HG03571 (cell line): ENCODE measurements around the gene PTPRM.

ENCODE experiments used
- ATAC-seq: cut with Tn5 transposase; IDR thresholded peaks from one replicate; pipeline ENCODE4 v1.9.1; 2021; ENCODE audit not compliant: unreplicated experiment

The PTPRM gene

DNA sequence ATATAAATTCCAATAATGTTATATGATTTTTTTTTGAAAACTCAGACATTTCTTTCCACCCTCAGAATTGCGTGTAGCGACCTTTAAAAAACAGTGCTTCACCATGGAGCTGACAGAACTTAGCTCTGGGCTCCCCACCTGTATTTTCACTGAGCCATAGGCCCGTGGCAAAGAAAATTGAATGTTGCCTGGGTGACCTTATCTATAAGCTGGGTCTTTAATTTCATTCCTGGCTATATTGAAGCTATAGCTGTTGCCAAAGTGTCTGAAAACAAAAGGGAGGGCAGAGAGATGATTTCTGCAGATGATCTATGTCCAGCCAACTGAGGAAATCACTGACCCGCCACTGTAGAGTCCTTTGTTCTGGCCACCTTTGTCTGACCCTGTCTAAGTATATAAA lies 411.7 kb downstream of the PTPRM start:
- ATAC-seq = no peak

DNA sequence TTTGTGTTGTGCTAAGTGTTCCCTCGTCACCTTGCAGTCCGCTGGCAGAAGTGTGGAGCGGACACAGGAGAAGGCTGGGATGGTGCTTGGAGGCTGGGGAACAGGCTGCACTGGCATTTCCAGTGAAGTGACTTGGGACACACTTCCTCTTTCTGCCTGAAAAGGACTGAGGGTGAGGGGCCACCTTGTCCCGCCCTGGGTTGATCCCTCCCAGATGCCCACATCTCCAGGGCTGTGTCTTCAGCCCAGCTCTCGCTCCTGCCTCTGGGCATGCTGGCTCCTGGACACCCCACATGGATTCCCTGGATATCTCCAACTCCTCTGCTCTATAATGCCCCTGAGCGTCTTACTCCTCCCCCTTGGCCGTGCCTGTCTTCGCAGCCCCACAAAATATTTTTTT lies 412.6 kb downstream of the PTPRM start:
- no peak for ATAC-seq

DNA sequence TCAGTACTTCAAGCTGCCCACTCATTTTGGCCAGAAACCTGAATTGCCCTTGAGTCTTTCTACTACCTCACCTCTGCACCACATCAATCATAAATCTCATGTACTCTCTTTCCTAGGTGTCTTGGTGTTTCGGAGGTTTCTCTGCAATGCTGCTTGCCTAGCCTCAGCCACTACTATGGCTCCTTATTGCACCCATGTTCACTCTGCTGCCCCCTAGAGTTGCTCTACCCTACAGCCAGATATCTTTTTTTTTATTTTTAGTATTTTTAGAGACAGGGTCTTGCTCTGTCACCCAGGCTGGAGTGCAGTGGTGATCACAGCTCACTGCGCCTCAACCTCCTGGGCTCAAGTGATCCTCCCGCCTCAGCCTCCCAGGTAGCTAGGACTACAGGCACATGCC lies 413.0 kb downstream of the PTPRM start:
- no peak for ATAC-seq

DNA sequence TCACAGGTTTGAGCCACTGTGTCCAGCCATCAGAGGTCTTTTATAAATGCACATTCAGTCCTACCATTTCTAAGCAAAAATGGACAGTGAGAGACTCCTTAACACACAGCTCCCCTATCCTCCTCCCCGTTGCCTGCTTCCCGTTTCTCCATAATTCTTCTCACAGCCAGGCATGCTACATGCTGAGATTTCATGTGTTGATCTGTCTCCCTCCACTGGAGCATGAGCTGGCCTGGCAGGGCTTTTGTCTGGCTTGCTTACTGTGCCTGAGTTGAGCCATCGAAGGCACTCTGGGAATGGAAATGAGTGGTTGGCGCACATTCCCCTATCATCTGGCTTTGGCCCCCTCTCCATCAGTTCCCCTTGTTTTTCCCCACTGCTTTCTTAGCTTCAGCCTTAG lies 413.5 kb downstream of the PTPRM start:
- ATAC-seq = no peak

DNA sequence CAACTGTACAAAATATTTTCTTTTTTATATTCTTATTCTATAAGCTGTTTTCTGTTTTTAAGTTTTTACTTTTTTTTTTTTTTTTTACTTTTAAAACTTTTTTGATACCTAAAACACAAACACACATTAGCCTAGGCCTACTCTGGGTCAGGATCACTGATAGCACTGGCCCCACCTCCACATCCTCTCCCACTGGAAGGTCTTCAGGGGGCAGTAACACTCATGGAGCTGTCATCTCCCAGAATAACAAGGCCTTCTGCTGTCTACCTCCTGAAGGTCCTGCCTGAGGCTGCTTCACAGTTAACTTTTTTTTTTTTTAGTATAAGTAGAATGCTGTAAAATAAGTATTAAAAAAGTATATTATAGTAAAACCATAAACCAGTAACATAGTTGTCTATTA lies 415.1 kb downstream of the PTPRM start:
- ATAC-seq = no peak

DNA sequence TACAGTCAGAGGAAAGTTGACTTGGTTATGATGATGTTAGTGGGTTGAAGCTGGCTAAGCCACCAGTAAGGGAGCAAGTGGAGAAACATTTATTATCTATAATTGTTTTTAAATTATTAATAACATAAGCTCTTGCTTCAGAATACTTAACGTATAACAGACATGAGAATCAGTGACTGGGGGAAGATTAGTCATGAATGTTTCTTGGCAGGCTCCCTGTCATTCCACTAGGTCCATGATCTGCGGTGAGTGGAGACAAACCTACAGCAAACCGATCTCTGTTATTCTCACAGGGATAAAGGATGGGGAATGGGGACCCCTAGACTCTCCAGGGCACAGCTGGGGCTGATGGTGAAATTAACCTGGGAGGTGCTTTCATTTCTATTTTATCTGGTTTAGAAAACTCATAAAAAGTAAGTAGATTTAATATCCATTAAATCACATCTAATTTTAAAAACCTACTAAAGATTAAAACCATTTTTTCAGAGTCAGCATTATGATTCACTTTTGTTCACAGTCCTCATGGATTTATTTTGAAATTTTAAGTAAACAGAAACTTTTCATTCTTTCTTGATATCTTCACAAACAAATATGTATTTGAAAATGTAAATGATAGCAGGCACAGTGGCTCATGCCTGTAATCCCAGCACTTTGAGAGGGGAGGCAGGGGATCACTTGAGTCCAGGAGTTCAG lies 420.3 kb downstream of the PTPRM start:
- ATAC-seq = no peak

DNA sequence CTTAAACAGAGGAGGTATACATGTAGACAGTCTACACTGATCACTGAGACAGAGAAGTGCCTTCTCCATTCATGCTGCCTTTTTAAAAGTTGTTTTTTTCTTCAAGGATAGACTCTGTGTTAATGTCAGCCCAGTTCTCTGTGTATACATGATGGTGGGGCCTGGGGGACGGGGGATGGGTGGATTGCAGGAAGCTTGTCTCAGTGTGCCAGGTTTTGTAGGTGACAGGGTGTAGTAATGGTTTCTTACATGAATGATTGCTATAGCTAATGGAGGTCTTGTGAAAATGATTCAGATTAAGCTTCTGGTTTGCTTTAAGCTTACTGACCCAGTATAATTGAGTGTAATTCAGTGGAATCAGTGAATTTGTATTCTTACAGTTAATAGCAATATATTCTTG lies 423.6 kb downstream of the PTPRM start:
- no peak for ATAC-seq

DNA sequence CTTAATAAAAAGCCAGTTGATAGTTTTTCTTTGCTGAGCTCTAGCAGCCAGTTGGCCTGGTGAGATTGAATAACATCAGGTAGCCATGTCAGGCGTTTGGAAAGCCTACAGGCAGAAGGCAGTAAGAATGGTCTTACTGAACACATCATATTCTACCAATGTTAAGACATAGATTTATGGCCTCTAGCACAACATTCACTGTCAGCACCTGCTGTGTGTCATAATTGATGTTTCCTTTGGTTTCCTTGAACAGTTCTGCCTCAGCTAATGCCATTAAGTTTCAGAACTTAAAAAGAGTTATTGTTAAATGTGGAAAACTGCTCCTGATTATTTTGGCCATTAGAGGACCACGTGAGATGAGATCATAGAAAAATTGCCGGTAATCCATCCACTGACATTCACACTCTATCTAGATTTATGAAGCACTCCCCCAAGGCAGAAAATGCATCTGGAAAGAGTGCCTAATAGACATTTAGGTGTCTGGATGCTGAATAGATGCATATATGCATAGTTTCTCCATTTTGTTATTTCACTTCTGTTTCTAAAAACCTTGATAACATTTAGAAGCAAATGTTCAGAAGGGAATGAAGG lies 434.7 kb downstream of the PTPRM start:
- no peak for ATAC-seq

DNA sequence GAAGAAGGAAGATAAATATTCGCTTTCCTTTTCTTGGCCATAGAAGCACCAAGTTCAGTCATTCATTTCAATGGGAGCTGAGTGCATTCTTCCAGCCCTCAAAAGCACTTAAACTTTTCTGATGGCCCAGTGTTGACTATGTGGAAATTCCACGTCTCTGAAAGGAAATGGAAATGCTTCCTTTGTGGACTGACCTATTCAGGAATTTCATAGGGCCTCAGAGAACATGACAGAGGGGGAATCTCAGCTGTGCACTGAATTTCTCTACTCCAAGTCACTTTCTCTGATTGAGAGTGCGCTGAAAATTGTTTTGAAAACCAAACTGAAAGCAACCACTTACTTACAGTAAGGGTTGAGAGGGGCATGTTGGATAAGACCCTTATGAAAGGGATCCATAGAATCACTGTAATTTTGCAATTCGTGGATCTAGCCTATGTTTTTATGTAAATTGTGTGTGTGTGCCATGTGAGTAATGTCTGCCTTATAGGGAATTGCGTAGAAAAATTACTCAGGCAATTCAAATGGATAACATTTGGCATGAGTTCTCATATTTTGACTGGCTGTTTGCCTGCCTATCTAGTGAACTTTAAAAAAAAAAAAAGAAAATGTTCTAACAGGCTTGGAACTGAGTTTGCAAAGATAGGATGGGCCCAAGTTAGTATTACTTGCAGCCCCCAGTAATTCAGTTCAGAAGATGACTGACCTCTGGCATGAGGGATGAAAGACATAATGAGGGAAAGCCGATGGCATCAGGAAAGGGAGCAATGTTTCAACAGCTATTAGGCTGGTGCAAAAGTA lies 437.0 kb downstream of the PTPRM start:
- no peak for ATAC-seq

DNA sequence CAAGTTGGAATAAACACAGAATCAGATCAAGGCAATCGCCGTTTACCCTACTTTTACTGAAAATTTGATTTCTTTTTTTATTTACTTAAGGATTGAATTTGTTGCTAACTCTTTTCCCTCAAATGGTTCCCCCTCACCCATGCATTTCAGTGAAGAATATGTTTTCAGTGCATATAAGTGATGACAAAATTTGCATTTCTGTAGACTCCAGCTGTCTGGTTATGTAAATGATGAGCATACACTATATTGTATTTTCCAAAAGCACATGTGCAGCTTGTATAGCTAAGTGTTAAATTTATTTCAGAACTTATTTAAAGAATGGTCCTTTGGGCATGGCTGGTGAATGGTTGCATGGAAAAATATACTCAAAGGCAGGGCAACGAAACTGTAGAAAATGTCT lies 437.7 kb downstream of the PTPRM start:
- no peak for ATAC-seq

DNA sequence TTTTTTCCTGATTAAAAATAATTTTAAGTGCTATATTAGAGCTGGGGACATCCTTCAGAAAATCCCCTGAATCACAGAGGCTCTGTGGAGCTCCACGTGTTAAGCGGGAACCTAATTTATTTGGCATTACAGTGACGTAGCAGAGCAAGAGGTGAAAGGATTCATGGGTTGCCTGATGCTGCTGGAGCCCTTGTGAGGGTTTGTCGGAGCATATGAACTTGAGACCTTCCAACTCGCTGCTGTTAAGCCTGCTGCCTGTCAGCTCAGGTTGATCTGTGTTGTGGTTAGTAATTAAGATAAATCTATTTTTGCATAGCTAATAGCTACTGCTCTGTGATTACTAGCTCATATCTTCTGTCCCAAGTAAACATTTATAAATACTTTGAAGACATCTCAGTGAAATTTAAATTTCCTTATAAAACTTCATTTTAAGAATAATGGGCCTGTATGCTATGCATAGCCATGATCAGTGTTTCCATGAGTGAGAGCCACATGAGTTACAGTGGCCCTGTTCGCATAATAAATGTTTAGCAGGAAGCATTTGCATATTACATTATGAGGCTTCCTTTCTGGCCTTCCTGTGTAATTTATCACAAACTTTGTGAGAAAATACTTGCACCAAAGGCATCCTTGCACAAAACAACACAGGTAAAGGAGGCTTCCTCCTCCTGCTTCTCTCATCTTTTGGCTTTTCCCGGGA lies 438.9 kb downstream of the PTPRM start:
- no peak for ATAC-seq

DNA sequence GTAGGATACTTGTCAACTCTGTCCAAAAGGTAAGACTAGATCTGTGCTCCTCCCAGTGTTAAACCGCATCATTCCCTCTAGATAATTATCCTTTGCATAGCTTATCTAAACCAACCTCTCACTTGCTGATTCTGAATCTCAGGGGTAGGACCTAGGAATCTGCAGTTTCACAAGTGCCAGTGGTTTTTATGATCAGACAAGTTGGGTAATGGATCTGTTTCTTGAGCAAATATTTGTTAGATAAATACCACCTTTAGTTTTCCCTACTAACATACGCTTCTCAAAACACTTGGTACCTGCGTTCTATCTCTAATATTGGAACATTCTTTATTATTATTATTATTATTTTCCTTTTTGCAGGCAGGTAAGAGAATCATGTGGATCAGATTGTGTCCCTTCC lies 439.9 kb downstream of the PTPRM start:
- no peak for ATAC-seq

DNA sequence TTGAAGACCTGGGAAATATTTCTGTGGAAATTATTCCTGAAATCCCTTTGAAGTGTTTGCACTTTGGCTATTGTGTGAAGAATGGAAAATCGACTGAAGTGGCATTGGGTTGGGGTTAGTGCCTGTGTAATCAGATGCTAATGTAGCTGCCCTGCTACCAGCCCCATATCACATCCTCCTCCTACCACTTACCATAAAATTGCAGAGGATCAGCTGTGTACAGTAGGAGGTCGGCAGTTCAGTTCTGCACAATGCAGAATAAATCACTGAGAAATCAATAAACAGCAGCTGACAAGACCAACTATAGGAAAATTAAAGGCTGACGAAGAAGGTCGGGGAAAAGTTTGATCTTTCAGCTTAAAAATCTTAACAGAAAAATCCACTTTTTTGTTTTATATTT lies 440.9 kb downstream of the PTPRM start:
- no peak for ATAC-seq

DNA sequence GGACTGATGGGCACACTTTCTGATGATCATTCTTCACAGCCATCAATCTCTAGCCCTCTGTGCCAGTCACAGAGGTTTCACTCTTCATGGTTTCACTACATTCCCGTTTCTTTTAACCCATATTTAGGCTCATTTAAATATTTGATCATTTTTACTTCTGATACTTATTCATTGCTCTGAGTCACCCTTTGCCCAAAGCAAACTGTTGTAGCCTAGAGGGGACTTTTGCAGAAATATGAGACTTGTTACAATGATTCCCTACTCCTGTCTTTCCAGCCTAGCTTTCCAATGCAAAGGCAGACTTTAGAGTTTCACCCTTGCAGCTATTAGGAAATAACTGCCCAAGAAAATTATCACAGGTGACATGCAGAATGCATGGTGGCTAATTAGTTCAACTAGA lies 444.2 kb downstream of the PTPRM start:
- ATAC-seq = no peak

DNA sequence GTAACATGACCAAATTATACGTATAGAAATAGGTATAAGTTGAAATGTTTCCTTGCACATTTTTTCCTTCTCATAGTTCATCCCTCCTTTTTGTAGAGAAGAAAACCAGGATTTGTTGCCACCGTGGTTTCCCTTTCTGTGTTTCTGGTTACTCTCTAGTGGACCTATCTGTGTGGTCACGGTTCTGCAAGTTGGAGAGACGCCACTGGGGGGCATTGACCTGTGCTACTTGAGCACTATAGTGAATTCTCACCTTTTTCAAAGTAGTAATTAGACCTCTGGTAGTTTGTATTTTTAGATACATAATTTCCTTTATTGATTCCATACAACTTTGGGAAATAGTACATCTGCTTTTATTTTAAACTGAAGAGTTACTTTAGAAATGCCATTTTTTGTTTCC lies 444.8 kb downstream of the PTPRM start:
- no peak for ATAC-seq

DNA sequence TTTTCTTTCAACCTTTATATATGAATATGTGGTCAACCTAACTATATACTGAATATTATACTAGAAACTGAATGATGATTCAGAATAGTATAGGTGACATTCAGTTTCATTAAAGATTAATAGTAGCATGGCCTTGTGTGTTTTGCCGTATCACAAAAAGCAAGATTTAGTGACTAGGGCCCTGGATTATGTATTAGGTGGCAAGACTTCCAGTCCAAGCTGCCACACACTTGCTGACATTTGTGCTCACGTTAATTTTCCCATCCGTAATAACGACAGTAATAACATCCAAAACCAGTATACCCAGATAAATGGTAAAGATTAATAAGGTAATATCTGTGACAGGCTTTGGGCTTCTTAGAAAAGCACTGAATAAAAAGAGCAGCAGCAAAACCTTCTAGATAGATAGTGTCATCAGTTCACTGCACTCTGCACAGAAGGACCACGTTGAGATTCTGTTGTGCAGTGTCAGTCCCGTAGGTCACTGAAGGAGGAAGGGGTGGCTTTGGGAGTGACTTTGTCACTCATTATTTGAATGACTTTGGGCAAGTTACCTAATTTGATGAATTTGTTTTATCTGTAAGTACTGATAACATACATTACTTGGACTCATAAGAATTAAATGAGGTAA lies 451.7 kb downstream of the PTPRM start:
- ATAC-seq = no peak

DNA sequence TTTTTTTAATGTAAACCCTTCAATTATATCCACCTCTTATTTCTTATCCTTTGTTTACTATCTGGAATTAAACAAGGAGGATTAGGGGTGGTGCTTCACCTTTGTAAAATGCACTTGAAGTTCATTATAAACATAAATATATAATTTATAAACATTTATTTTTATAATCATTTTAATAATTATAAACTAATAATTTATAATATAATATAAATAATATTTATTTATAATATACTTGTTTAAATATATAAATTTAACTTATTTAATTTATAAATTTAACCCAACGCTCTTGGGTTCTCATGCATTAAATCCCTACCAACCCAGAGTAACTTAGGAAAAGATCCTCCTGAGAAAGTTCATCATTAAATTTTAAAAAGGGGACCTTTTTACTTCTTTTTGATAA lies 452.5 kb downstream of the PTPRM start:
- ATAC-seq = no peak

DNA sequence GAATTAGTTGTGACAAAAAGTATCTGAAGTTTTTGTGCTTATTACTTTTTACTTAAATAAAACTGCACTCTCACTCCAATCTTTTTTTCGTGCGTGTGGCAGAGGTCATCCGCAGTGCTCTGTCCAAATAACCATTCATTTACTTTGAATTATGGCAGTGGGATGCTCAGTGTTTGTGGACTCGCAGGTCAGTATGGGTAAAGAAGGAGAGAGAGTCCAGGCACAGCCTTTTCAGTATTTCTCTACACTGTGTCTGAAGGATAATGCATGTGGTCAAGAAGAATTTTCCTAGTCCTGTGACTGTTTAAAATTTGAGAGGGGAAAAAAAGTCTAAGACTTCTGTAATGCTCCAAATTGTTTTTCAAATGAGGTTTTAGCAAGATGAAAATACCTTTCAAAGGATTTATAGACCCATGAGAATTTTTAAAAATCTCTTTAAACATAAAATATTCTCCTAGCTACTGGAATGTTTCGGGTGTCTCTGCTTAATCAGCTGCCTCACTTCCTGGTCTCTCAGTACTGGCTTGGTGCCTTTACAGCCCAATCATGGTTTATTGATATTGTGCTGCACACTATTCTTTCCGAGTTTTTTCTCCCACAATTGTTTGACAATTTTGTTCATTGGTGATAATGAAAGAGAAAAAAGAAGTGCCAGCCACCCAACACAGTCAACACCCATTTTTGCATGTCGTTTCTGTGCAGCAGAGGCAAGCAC lies 453.2 kb downstream of the PTPRM start:
- ATAC-seq = no peak

DNA sequence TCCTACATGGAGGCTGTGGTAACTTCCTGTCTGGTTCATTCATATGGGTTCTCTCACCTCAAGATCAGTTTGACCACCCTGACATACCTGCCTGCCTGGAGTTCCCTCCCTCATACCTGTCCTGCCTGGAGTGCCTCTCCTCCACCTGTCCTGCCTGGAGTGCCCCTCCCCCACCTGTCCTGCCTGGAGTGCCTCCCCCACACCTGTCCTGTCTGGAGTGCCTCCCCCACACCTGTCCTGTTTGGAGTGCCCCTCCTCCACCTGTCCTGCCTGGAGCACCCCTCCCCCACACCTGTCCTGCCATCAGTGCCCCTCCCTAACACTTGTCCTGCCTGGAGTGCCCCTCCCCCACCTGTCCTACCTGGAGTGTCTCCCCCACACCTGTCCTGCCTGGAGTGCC lies 461.9 kb downstream of the PTPRM start:
- ATAC-seq = no peak

DNA sequence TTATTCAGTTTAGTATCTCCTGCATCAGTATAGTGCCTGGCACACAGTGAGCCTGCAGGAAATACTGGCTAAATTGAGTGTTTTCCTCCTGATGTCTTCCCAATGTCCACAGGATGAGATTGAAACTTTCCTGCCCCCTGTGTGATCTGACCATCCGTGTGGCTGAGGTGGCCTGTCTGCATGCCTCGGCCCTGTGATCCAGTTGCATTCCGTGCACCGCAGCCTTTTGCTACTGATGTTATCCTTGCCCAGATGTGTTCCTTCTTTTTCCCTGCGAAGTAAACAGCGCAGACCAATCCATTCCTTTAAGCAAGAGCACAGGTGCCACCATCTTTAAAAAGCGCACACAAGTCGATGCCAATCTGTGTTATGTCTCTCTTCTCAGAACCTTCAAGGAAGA lies 462.6 kb downstream of the PTPRM start:
- ATAC-seq = no peak

DNA sequence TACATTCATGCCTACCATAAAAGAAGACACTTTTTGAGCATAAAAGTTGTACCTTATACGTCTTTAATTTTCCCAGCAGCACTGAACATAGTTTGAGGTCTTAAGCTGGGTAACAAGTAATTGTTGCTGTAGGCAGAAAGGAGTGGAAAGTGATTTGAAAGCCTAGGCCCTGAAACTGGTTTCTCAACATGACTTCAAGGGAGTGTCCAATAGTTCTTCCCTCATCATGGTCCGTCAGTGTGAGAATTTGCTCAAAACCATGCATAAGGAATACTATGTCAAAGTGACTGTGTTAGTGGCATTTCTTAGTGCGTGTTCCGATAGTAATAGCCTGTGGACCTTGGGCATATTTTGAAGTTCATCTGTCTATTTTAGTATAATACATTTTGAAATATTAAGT lies 463.1 kb downstream of the PTPRM start:
- ATAC-seq = no peak
